ENCODE measurements around the gene GATA2.
A peak's percentile ranks its signal among the peaks of the same experiment; 100 is the strongest.

GATA2 gene

DNA sequence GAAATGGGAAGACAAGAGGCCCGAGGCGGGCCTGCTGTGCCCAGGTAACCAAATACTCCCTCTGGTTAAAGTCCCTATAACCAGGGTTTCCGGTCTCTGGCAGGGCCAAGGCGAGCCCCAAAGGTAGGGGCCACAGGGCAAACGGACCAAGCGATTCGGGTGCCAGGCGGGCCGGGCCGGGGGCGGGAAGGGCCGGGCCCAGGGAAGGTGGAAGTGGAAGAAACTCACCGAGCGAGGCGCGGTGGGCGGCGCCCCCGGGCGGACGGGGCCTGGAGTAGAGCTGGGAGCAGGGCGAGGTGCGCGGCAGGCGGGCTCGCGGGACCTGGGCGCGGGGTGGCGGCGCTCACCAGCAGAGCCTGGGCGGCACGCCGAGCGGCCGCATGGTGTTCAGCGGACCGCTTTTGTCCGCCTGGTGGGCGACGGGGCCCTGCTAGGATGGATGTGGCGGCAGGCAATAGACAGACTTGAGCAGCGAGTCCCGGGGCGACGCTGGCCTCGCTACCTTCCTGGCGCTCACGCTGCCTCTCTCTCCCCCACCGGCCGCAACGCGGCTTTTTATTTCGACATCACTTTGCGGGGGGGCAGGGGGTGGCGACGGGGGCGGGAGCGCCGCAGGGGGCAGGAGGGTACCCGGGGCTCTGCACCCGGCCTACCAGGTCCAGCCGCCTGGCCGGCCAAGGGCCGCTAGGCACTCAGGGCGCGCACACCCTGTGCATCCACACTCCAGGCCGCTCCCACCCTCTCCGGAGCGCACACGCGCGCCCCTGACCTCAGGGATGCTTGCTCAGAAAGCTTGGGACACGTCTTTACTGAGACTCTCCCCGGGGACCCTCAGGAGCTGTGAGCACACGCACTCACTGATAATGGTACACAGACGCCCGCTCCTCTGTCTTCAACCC lies at the start of gene GATA2:
TSS of gene GATA2 (minus strand) at position 531 of the 899 bp plus-strand sequence. CDS start 6,170 bp downstream, outside the sequence.
- DNase-seq, result peak; percentile 60

DNA sequence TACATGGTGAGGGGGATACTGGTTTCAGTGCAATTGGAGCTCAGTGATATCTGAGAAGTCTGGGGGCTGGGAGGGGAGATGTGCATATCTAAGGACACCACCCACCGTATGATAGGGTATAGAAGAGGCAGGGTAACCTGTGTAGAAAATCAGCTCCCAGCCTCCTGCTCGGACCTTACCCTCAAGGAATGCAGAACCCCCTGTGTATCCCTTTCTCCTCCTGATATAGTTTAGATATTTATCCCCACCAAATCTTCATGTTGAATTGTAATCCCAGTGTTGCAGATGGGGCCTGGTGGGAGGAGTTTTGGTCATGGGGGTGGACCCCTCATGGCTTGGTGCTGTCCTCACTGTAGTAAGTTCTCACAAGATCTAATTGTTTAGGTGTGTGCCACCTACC lies 48.2 kb upstream of the GATA2 start:
- DNase-seq, result no peak

DNA sequence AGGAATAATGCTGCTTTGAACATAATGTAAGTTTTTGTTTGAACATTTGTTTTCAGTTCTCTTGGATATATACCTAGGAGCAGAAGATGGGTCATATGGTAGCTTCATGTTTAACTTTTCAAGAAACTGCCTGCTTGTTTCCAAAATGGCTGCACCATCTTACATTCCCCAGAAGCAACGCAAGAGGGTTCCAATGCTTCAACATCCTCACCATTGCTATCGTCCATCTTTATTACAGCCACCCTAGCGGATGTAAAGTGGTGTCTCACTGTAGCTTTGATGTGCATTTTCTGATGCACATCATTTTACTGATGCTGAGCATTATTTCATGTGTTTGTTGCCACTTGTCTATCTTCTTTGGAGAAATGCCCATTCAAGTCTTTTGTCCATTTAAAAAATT lies 46.4 kb upstream of the GATA2 start:
- DNase-seq, result no peak

DNA sequence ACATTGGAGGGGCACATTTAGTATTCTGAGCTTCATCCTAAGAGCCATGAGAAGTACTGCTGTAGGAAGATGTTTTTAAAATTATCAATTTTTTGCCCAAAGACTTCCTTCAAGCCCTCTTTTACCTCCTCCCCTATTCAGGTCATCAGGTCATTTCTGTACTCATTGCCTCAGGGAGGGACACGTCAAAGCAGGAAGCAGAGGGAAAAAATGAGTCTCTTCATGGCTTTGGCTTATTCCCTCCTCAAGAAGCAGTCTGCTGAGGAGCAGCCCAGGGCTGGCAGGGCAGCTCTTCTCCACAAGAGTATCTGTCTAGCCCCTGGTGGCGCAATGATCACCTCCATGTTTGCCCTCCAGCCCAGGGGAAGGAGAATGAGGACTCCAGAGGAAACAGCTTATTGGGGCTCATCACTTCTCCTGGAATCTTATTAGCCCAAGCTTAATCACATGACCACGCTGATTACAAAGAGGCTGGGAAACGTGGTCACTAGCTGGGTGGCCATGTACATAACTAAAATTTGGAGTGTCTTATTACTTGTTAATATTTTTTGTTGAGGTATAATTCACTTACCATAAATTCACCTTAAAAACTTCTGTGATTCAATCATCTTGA lies 44.2 kb upstream of the GATA2 start:
- no peak for DNase-seq

DNA sequence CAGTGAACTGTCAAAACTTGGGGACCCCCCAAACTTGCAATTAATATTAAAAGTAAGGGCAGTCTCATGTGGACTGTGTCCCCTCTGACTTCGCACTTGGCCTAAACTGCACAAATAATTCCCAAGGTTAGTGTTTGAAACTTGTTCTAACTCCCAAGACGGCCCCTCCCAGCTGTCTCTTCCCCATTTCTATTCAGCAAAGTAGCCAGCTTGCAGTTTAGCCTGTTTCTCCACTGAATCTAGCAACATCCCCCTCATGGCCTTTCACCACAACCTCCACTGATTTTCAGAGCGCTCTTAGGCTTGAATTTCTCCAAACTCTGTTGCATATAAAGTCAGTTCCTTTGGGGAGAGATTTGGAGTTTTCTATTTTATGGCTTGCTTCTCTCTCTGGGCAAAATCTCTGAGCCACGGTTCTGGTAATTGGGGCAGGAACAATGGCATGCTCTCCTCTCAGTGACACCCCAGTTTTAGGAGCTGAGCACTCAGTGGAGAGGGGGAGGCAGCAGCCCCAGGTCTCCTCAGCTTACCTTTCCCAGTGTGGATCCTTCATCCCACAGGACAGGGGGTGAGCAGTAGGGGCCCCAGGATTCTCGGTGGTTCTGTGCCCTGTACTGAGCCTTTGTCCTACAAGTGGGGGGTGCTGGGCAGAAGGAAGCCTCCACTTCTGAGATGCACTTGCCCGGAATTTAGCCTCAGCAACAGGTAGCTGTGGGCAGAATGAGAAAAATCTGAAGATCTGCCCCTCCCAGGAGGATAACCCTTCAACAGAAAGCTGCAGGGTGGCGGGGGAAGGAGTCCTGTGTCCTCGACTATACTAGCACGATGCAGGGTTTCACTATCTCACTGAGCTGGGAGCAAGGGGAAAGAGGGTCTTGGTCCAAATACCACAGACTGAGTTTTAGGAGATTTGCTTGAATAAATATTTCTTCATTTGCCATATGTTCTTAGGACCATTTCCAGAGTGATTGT lies 39.3 kb upstream of the GATA2 start:
- DNase-seq, result no peak

DNA sequence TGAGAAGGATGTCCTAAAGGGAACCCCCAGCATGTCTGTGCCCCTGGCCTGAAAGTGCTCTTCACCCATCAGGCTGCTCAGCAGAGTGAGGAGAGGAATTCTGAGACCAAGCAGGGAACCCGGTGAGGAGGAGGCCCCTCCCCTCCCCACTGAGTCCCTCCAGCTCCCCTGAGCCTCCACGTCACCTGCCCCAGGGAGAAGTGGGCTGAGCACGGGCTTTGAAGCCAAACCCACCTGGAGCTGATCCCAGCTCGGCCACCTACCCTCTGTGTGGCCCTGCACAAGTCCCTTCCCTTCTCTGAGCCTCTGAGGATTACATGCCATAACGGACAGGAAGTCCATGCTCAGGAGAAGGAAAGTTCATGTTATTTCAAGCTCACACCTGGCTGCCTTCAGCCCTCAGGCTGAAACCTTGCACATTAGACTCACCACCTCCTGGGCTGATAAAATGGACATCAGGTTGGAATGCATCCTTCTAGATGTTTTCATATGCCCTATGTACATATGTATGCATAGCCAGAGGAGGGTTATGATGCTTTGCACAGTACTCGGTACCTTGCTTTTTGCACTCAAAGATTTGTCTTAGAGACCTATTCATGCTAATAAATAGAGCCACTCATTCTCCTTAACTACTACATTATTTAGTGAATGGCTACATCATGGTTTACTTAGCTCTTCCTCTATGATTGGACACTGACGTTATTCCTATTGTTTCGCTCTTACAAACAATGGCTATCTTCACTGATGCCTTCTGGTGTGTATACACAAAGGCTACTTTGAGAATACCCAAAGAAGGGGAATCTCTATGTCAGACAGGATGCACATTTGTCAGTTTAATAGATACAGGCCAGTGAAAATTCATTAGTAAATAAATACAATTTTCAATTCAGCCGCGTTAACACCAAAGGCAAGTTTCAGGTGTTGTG lies 31.6 kb upstream of the GATA2 start:
- DNase-seq, result no peak

DNA sequence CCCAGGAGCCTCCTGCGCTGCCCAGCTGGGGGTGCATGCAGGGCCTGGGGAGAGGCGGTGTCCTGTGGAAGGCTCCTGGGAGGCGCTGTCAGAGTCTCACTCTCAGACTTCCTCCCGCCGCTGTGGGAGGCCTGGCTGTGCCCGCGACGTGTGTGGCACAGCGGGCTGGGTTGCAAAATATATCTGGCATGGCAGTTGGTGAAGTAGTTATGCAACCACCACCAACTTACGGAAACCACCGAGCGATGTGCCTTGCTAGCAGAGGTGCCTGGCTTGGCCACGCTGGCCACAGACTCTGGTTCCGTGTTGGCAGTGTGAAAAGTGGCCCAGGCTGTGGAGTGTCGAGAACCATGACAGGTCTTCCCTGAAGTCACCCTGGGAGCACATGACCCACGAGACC lies 30.6 kb upstream of the GATA2 start:
- DNase-seq, result no peak

DNA sequence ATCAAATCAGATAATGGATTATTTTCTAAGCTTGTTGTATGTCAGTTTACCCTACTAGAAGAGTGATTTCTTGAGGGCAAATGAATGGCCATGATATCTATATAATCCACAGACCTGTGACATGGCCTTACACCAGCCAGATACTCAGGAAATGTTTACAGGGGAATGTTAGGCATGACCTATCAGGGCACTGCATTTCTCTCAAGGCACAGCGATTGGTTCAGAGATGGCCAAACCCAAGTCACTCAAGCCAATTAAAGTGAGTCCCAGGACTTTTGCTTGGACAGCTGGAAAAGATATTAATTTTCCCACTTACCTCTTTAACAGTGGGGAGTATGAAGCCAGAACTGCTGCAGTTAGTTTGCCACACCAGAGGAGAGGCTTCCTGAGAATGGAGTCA lies 28.7 kb upstream of the GATA2 start:
- no peak for DNase-seq

DNA sequence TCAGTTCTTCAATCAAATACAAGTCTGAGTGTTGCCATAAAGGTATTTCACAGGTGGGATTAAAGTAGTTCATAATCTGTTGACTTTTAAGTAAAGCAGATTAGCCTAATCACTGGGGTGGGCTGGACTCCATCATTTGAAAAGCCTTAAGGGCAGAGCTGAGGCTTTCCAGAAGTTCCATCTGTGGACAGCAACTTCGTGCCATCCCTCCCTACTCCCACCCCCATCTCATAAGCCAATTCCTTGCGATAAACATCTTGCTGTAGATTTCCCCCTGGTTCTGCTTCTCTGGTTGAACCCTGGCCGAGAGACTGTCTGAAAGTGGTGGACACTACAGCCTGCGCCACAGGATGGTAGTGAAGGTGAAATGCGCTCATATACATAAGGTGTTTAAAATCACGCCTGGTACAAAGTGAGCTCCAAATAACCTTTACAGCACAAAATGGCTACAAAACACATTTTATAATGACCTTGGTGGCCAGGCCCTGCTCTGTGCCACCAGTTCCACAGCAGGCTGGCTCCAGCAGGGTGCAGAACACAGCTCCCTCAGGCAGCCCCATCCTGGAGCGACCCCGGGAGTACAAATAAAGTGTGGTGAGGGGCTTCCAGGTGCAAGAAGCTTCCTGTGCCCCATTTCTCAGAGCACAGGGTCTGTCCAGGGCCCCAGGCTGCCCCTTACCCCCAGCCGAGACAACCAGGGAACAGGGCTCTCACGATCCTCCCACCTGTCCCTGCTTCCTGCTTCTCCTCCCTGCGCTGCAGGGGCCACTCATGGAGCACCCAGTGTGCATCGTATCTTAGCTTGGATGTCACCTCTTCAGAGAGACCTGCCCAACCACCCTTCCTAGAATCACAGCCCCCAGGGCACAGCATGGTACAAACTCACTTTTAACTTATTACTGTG lies 25.8 kb upstream of the GATA2 start:
- no peak for DNase-seq

DNA sequence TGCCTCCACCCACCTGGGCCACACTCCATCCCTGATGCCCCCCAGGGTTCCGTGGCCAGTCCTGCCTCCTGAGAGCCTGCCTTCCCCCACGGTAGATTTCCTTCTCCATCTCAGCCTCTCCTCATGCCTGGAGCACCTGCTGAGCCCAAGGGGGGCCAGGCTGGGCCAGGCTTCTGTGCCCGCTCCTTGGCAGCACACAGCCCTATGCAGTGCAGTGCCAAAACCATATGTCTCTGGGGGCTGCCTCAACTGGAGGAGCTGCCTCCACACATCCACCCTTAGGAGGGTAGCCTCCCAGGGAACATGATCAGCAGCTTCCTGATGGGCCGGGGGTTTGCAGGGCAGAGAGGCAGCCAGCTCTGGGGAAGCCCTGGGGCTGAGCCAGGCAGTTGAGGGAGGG lies 24.6 kb upstream of the GATA2 start:
- no peak for DNase-seq

DNA sequence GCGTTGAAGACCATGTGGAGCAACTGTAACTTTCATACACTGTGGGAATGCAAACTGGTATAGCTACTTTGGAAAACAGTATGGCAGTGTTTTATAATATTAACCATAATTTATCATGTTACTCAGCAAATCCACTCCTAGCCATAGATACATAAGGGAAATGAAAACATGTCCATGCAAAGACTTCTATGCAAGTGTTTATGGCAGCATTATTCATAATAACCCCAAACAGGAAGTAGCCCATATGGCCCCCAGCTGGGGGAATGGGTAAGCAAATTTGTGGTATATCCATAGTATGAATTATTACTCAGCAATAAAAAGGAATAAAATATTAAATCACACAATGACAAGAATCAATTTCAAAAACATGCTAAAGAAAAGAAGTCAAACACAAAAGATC lies 23.0 kb upstream of the GATA2 start:
- DNase-seq, result no peak

DNA sequence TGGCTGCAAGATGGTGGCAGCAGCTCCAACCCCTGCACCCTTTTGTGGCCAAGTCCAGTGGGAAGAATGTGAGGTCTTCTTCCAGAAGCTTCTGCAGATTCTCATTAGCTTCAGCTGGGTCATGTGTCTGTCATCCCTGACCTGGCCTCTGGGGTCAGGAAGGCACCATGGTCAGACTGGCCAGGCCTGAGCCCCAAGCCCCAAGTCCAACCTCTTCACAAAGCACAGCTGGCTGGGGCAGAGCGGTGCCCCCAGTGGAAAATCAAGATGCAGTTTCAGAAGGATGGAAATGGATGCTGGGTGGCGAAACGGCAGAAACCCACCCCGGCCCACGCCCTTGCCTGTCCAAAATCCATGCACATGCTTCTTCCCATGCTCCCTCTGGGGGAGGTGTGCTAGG lies 15.9 kb upstream of the GATA2 start:
- no peak for DNase-seq

DNA sequence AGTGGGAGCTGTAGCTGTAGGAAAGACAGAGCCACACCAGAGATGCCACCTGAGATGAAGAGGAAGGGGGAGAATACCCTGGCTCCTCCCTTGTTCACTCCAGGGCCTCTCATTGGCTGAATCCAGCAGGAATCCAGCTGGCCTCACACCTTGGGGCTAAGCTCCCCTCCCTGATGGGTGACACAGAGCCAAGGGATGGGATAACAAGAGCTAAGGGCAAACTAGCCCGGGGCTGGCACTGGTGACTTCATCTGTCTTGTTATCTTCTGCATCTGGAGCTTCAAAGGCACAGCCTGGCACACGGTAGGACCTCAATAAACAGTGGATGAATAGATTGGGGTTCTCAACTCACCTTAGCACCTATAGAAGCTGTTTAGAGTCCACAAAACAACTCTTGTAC lies 13.8 kb upstream of the GATA2 start:
- no peak for DNase-seq

DNA sequence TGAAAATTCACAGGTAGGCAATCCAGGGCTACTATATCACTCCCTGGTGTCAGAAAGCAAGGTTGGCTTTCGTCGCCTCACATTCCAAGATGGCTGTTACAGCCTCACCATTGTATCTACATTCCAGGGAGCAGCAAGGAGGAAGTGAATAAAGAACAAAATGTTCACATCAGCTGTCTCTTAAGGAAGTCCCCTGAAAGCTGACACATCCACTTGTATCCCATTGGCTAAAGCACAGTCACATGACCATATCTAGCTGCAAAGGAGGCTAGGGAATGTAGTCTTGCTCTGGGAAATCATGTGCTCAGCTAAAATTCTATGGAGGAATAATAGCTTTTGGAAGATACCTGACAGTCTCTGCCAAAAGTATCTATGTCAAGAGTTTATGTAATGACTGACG lies 12.8 kb upstream of the GATA2 start:
- no peak for DNase-seq

DNA sequence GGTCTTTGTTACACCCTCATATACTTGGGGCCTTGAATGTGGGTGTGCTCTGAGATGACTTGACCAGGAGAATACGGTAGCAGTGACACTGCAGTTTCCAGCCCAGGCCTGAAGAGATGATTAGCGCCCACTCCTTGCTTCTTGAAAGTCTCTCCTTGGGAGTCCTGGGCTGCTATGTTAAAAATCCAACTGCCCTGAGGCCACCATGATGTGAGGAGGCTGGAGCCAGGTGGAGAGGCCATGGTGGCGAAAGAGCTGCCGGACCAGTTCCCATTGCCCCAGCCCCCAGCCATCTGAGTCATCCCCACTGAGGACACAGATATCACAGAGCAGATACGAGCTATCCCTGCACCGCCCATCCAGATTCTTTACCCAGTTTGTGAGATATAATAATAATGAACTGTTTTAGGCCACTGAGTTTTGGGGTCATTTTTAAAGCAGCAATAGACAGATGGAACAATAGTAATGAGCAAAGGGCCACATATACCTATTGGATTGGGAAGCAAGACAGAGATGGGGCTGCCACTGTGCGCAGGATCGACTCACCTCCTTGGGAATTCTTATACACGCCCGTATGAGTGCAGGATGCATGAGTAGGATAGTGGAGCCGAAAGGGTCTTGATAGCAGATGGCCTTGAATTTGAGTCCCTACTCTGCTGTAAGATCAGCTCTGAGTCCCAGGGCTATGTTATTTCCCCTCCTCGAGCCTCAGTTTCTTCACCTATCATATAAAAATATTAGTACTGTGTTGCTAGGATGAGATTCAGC lies 12.1 kb upstream of the GATA2 start:
- no peak for DNase-seq

DNA sequence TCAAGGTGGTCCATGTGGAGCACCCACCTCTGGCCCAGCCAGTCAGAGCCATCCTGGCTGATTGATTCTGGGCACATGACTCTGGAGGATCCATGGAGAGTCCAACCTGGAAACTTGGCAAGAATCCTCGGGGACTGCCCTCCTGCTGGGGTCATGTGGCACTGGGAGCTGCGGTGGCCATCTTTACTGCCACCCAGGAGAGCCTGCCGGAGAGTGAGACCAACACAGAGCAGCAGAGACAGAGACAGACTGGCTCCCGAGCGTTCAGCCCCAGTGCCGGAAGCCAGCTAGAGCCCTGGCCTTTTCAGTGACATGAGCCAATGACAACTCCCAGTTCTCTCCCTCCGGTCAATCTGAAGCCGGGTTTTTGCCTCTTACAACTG lies 11.5 kb upstream of the GATA2 start:
- DNase-seq, result no peak

DNA sequence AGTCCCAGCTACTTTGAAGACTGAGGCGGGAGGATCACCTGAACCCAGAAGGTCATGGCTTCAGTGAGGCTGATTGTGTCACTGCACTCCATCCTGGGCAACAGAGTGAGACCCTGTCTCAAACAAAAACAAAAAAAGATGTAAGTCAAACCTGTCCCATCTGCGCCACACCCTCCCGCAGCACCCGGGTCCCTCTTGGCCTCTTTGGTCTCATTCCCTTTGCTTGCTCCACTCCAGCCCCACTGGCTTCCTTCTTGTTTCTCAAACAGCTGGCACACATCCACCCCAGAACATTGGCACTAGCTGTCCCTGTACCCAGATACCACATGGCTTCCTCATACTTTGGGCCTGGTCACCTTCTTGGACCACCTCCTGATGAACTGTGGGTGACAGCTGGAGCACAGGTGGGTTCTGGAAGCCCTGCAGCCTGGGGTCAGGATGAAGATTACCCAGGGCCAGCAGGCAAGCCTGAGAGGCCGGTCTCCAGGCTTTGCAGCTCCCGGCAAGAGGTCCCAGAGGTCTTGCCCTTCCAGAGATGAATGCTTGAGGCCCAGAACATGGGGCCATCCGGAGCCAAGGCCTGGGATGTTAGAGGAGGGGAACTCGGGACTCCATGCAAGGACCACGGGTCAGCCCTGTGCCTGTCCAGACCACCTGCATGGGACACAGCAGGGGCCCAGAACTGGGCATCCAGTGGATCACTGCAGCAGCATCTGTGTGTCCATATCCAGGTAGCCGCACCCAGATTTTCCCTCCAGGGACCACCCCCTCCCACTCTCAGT lies 10.9 kb upstream of the GATA2 start:
- DNase-seq, result no peak

DNA sequence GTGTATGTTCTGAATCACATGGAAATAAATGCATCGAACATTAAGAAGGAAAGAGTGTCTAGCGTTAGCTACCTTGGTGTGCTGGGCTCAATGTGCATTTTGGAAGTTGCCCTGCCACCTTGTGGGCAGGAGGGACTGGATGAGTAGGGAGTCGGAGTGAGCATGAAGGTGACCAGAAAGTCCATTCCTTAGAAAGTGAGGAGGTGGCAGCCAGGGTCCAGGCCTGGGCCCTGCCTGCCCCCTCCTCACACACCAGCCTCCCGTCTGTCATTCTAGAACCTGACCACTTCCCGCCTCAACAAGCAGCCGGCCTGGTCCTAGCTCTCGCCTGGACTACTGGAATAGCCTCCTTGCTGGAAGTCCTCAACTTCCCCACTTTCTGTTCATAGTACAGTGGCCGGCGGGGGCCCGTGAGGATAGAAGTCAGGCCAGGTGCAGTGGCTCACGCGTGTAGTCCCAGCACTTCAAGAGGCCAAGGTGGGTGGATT lies 10.2 kb upstream of the GATA2 start:
- DNase-seq, result no peak

DNA sequence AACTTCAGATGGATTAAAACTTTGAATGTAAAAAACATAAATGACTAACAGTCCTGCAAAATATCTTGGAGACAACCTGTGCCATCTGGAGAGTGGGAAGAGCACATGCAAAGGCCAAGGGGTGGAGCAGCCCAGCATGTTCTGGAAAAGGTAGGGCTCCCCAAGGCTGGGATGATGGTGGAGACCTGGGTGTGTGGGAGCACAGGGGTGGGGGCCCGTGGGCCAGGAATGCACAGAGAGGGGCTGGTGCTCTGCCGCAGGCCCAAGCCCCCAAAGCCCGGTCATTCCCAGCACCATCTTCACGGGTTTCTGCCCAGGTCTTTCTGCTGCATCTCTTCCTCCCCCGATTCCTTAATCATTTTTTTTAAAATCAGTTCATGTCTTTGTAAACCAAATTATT lies 9.7 kb upstream of the GATA2 start:
- no peak for DNase-seq
